GM12864 (cell line): ENCODE data around the gene SRSF3.
A peak's percentile ranks its signal among the peaks of the same experiment; 100 is the strongest.
"Not testable (repeated sequence)": the region's sequence is repeated elsewhere in the genome, so short reads cannot be mapped to it uniquely, and the experiment has no call there.

Source experiments
- DNase-seq: peaks from one replicate; pipeline ENCODE4 v3.0.0-alpha.2; 2011; ENCODE audit warnings: low read depth
- H3K4me3 ChIP-seq: 2 replicates; pipeline ENCODE4 v1.5.1; 2011; ENCODE audit warnings: mild to moderate bottlenecking, low read depth, low read length, control low read depth
- TF ChIP-seq, protein P1 (sequence below): IDR thresholded peaks from 2 replicates; pipeline ENCODE4 v1.5.1; 2011; ENCODE audit warnings: low read depth, mild to moderate bottlenecking, moderate library complexity, low read length, control low read depth, inconsistent platforms; ENCODE audit errors: missing control alignments

SRSF3 gene

GRCh38 chr6:36605143-36605542 is 11.0 kb downstream of the SRSF3 start:
- DNase-seq, result no peak
- TF ChIP-seq, protein P1, sequence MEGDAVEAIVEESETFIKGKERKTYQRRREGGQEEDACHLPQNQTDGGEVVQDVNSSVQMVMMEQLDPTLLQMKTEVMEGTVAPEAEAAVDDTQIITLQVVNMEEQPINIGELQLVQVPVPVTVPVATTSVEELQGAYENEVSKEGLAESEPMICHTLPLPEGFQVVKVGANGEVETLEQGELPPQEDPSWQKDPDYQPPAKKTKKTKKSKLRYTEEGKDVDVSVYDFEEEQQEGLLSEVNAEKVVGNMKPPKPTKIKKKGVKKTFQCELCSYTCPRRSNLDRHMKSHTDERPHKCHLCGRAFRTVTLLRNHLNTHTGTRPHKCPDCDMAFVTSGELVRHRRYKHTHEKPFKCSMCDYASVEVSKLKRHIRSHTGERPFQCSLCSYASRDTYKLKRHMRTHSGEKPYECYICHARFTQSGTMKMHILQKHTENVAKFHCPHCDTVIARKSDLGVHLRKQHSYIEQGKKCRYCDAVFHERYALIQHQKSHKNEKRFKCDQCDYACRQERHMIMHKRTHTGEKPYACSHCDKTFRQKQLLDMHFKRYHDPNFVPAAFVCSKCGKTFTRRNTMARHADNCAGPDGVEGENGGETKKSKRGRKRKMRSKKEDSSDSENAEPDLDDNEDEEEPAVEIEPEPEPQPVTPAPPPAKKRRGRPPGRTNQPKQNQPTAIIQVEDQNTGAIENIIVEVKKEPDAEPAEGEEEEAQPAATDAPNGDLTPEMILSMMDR, result no peak

DNA sequence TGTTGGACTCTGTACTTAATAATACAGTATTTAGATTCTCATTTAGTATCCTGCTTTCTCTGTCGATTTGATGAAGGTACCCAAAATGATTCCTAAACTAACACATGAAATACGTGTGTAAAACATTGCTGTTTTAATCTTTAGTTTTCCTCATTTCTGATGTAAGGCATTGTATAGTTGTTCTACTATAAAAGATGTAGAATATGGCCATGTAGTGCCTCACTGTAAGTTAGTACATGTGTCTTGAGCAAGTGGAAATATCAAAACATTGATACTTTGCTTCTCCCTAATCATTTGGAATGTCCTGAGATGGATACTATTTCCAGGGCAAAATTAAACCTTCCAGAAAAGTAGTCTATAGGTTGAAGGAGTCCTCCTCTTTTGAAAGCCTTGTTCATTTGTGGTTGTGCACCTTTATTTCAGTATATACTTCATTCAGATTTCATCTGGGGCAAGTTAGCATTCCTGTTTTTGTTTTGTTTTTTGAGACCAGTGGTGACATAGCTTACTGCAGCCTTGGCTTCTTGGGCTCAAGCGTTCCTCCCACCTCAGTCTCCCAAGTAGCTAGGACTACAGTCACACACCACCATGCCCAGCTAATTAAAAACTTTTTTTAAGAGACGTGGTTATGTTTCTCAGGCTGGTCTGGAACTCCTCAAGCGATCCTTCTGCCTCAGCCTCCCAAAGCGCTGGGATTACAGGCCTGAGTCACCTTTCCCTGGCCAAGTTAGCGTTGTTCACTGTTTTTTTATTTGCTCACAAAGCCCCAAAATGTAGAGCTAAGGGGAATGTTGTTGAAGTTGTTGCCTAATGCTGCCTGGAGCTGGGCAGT is 11.6 kb downstream of the SRSF3 start:
- no peak overlapping the region for H3K4me3 ChIP-seq
- no peak for DNase-seq
- TF ChIP-seq, protein P1, result peak; percentile 22

More at GRCh38 chr6:36605143-36605542, 11.0 kb downstream of the SRSF3 start:
- no peak overlapping the region for H3K4me3 ChIP-seq

- DNase-seq, H3K4me3 ChIP-seq: not testable (repeated sequence)
These were observed 13.1 kb downstream of the SRSF3 start for GRCh38 chr6:36607305-36607682.

- TF ChIP-seq, protein P1, result no peak
- no peak for DNase-seq
- no peak overlapping the region for H3K4me3 ChIP-seq
These were observed 13.7 kb downstream of the SRSF3 start for GRCh38 chr6:36607683-36608386.

DNA sequence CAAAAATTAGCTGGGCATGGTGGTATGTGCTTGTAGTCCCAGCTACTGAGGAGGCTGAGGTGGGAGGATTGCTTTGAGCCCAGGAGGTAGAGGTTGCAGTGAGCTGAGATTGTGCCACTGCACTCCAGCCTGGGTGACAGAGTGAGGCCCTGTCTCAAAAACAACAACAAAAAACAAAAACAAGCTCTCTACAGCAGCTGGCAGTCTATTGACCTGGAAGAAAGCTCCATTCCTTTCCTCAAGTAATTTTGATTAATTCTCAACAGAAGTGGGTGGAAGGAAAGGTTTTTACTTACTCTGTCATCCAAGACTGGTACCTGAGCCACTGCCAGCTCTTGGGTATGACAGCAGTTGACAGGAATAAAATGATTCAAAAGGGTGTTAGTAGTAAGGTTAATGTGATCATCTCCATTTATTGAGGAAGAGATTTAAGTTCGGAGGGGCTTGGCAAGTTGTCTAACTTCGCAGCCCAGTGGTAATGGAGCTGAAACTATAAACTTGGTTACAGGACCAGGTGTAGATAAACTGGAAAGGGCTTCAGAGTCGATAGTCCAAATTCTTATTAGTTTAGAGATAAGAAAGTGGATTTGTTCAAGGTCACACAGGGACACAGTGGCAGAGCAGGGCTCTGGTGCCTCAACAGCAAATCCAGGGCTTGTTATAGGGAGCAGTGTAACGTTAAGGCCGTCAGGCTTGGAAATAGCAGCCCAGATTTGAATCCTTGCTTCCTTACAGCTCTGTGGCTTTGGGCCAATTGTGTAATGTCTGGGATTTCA is 14.8 kb downstream of the SRSF3 start:
- TF ChIP-seq, protein P1, result no peak
- H3K4me3 ChIP-seq, result no peak overlapping the region
- no peak for DNase-seq

DNA sequence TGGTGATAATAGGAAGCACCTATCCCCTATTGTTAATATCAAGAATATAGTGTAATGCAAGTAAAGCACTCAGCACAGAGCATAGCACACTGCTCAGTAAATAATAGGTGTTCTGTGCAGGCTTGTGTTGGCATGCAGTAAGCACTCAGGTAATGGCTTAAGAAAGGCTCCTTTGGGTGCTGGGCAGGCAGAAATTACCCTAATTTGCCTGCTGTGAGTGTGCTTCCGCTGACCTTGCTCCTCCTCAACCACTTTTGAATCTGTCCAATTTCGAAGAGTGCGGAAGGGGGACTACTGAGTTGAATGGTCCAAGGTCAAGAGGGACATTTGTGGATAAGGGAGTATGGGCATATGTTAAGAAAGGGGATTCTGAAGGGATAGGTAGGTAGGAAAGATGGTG is 15.4 kb downstream of the SRSF3 start:
- H3K4me3 ChIP-seq, result no peak overlapping the region
- DNase-seq, result no peak

More for the DNA sequence above, 15.4 kb downstream of the SRSF3 start:
- TF ChIP-seq, protein P1, result no peak
